ENCODE results near the gene LLGL2.

DNA sequence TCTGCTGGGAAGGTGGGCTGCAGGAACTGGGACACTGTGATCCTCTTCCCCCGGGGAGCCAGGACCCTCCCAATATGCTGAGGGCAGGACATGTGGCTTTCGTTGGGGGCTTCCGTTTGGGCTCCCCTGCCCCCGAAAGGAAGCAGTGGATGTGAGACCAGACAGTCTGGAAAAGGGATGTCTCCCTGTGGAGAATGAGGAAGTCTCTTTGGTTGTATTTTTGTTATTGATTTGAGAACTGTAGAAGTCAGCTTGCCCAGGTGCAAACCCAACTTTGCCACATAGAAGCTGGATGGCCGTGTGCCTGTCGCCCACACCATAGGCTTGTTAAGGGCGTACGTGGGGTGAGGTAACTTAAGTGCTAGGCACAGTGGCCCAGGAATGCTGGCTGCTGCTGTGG lies 18.8 kb downstream of the LLGL2 start:
- TF ChIP-seq, protein P1, sequence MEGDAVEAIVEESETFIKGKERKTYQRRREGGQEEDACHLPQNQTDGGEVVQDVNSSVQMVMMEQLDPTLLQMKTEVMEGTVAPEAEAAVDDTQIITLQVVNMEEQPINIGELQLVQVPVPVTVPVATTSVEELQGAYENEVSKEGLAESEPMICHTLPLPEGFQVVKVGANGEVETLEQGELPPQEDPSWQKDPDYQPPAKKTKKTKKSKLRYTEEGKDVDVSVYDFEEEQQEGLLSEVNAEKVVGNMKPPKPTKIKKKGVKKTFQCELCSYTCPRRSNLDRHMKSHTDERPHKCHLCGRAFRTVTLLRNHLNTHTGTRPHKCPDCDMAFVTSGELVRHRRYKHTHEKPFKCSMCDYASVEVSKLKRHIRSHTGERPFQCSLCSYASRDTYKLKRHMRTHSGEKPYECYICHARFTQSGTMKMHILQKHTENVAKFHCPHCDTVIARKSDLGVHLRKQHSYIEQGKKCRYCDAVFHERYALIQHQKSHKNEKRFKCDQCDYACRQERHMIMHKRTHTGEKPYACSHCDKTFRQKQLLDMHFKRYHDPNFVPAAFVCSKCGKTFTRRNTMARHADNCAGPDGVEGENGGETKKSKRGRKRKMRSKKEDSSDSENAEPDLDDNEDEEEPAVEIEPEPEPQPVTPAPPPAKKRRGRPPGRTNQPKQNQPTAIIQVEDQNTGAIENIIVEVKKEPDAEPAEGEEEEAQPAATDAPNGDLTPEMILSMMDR (IDR thresholded peaks at IDR 0.05; ENCODE audit: low read depth, low read length), result no peak
- TF ChIP-seq POLR2A (IDR thresholded peaks at IDR 0.05; ENCODE audit: extremely low read depth, insufficient read length) (no peak), MYC (IDR thresholded peaks at IDR 0.05; ENCODE audit: low read depth, low read length) (no peak)

Data from NB4 (cell line).